ENCODE results near the gene DCHS2. TPM values are rescaled to one million over a fixed set of nuclear protein-coding genes. Genes with fewer than 3 reads are reported as not detected.

The DCHS2 gene
- total and polyA plus RNA-seq, 2 experiments from 2014 or later = 0.21 to 7.6 TPM

- Histone ChIP-seq H3K9me2 (ENCODE audit: insufficient read depth) (no peaks in the 10 kb centered on the region), H3K27me3 (ENCODE audit: insufficient read depth) (peaks cover 26% of the 10 kb centered on the region), H3K4me2 (no peak overlapping the region), H3K27ac (ENCODE audit: low read depth) (no peak overlapping the region), H3K4me1 (ENCODE audit: insufficient read depth) (no peaks in the 10 kb centered on the region), H3K79me2 (replicated peaks; ENCODE audit: insufficient read depth) (no peaks in the 10 kb centered on the region), H3F3A (replicated peaks; ENCODE audit: low read depth) (no peaks in the 10 kb centered on the region), H4K20me1 (replicated peaks; ENCODE audit: insufficient read depth) (no peaks in the 10 kb centered on the region), H2AFZ (no peak overlapping the region), H3K4me3 (no peak overlapping the region), H3K36me3 (ENCODE audit: insufficient read depth) (no peaks in the 10 kb centered on the region)
- ATAC-seq = no peak
- TF ChIP-seq ZNF331 (CRISPR knock-in tag; IDR thresholded peaks at IDR 0.05; ENCODE audit: low read depth) = no peak
- TF ChIP-seq, protein P1, sequence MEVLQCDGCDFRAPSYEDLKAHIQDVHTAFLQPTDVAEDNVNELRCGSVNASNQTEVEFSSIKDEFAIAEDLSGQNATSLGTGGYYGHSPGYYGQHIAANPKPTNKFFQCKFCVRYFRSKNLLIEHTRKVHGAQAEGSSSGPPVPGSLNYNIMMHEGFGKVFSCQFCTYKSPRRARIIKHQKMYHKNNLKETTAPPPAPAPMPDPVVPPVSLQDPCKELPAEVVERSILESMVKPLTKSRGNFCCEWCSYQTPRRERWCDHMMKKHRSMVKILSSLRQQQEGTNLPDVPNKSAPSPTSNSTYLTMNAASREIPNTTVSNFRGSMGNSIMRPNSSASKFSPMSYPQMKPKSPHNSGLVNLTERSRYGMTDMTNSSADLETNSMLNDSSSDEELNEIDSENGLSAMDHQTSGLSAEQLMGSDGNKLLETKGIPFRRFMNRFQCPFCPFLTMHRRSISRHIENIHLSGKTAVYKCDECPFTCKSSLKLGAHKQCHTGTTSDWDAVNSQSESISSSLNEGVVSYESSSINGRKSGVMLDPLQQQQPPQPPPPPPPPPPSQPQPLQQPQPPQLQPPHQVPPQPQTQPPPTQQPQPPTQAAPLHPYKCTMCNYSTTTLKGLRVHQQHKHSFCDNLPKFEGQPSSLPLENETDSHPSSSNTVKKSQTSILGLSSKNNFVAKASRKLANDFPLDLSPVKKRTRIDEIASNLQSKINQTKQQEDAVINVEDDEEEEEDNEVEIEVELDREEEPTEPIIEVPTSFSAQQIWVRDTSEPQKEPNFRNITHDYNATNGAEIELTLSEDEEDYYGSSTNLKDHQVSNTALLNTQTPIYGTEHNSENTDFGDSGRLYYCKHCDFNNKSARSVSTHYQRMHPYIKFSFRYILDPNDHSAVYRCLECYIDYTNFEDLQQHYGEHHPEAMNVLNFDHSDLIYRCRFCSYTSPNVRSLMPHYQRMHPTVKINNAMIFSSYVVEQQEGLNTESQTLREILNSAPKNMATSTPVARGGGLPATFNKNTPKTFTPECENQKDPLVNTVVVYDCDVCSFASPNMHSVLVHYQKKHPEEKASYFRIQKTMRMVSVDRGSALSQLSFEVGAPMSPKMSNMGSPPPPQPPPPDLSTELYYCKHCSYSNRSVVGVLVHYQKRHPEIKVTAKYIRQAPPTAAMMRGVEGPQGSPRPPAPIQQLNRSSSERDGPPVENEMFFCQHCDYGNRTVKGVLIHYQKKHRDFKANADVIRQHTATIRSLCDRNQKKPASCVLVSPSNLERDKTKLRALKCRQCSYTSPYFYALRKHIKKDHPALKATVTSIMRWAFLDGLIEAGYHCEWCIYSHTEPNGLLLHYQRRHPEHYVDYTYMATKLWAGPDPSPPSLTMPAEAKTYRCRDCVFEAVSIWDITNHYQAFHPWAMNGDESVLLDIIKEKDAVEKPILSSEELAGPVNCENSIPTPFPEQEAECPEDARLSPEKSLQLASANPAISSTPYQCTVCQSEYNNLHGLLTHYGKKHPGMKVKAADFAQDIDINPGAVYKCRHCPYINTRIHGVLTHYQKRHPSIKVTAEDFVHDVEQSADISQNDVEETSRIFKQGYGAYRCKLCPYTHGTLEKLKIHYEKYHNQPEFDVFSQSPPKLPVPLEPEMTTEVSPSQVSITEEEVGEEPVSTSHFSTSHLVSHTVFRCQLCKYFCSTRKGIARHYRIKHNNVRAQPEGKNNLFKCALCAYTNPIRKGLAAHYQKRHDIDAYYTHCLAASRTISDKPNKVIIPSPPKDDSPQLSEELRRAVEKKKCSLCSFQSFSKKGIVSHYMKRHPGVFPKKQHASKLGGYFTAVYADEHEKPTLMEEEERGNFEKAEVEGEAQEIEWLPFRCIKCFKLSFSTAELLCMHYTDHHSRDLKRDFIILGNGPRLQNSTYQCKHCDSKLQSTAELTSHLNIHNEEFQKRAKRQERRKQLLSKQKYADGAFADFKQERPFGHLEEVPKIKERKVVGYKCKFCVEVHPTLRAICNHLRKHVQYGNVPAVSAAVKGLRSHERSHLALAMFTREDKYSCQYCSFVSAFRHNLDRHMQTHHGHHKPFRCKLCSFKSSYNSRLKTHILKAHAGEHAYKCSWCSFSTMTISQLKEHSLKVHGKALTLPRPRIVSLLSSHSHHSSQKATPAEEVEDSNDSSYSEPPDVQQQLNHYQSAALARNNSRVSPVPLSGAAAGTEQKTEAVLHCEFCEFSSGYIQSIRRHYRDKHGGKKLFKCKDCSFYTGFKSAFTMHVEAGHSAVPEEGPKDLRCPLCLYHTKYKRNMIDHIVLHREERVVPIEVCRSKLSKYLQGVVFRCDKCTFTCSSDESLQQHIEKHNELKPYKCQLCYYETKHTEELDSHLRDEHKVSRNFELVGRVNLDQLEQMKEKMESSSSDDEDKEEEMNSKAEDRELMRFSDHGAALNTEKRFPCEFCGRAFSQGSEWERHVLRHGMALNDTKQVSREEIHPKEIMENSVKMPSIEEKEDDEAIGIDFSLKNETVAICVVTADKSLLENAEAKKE (CRISPR knock-in tag; IDR thresholded peaks at IDR 0.05) = no peak
- no peak for TF ChIP-seq REST (IDR thresholded peaks at IDR 0.05; ENCODE audit: unreplicated experiment)
- TF ChIP-seq, protein P2, sequence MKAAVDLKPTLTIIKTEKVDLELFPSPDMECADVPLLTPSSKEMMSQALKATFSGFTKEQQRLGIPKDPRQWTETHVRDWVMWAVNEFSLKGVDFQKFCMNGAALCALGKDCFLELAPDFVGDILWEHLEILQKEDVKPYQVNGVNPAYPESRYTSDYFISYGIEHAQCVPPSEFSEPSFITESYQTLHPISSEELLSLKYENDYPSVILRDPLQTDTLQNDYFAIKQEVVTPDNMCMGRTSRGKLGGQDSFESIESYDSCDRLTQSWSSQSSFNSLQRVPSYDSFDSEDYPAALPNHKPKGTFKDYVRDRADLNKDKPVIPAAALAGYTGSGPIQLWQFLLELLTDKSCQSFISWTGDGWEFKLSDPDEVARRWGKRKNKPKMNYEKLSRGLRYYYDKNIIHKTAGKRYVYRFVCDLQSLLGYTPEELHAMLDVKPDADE (IDR thresholded peaks at IDR 0.05) = no peak
- TF ChIP-seq EZH2phosphoT487 (IDR thresholded peaks at IDR 0.05; ENCODE audit: unreplicated experiment) = no peak
- no peak for TF ChIP-seq NANOG (IDR thresholded peaks at IDR 0.05; ENCODE audit: borderline replicate concordance)
- no peak for TF ChIP-seq EZH2 (IDR thresholded peaks at IDR 0.05; ENCODE audit: low read depth, unreplicated experiment)
- TF ChIP-seq CREB1 (CRISPR knock-in tag; IDR thresholded peaks at IDR 0.05; ENCODE audit: low read depth) = no peak
- no peak for TF ChIP-seq STAT1 (IDR thresholded peaks at IDR 0.05; ENCODE audit: unreplicated experiment)
- no peak for TF ChIP-seq POLR2AphosphoS5 (IDR thresholded peaks at IDR 0.05; ENCODE audit: low read depth)
- no peak overlapping the region for H3K27ac Mint-ChIP-seq
- DNase-seq (ENCODE audit: low spot score) = no peak
- H3K27me3 Mint-ChIP-seq (ENCODE audit: insufficient read depth, low read depth, poor library complexity) = peaks cover 22% of the 10 kb centered on the region
- H3K36me3 Mint-ChIP-seq (ENCODE audit: low read depth) = no peaks in the 10 kb centered on the region; the same call in 2 of the 3 replicates
- H3K4me1 Mint-ChIP-seq = no peaks in the 10 kb centered on the region
- peaks cover 3% of the 10 kb centered on the region; the same call in 1 of the 3 replicates for H3K9me3 Mint-ChIP-seq
- H3K4me3 Mint-ChIP-seq = no peak overlapping the region
These were observed 6.3 kb downstream of the DCHS2 start for GRCh38 chr4:154485127-154485773.

Measured in GM23338 (cell line).